Measurements from ENCODE around the gene UBE2E2. TPM values are rescaled to one million over a fixed set of nuclear protein-coding genes. Genes with fewer than 3 reads are reported as not detected.

Gene UBE2E2
- total and polyA plus RNA-seq, 2 of the 13 experiments (the other 11 are each of a cell fraction or from before 2014, with no cell fraction given), result 0.77 to 1.5 TPM

GRCh38 chr3:23240171-23240785 lies 37.2 kb downstream of the UBE2E2 start:
- H3K27ac ChIP-seq (ENCODE audit: extremely low read length, insufficient read depth, low read length), result no peak overlapping the region
- TF ChIP-seq HNF4A (CRISPR knock-in tag; IDR thresholded peaks at IDR 0.05), result no peak
- no peak for TF ChIP-seq ZNF205 (CRISPR knock-in tag; IDR thresholded peaks at IDR 0.05)
- no peak for TF ChIP-seq ZFP62 (CRISPR knock-in tag; IDR thresholded peaks at IDR 0.05)
- no peak for TF ChIP-seq TCF12 (IDR thresholded peaks at IDR 0.05)
- TF ChIP-seq TCF12 (CRISPR knock-in tag; IDR thresholded peaks at IDR 0.05), result no peak
- TF ChIP-seq NFIC (IDR thresholded peaks at IDR 0.05; ENCODE audit: low read length), result no peak
- TF ChIP-seq CCAR2 (optimal IDR thresholded peaks at IDR 0.05; ENCODE audit: low read depth, low read length), result no peak
- TF ChIP-seq ZKSCAN8 (CRISPR knock-in tag; IDR thresholded peaks at IDR 0.05; ENCODE audit: borderline replicate concordance), result no peak
- no peak for TF ChIP-seq GATAD2A (CRISPR knock-in tag; IDR thresholded peaks at IDR 0.05)
- TF ChIP-seq ZNF3 (CRISPR knock-in tag; IDR thresholded peaks at IDR 0.05), result no peak
- no peak for TF ChIP-seq HOXA7 (CRISPR knock-in tag; IDR thresholded peaks at IDR 0.05)
- in situ Hi-C loops (cut with HindIII; ENCODE audit: extremely low pct_ligation_motif_present, low pct_unique_long_range_greater_than_20kb) (no loop called here), intact Hi-C loops (cut with micrococcal nuclease; ENCODE audit: unreplicated experiment) (no loop called here)
- no peak overlapping the region for H3K9ac ChIP-seq (ENCODE audit: insufficient read depth, low read depth, low read length)
- H2AFZ ChIP-seq (ENCODE audit: low read length), result no peak overlapping the region
- H3K4me2 ChIP-seq (ENCODE audit: low read depth, low read length), result no peak overlapping the region
- no peak for DNase-seq (ENCODE audit: low spot score)
- BruUV-seq (replicated peaks), result no TSS peak
- no peaks in the 10 kb centered on the region for H3K27me3 ChIP-seq (ENCODE audit: control insufficient read depth in 1 of 2, insufficient read depth in 2 of 2, low read length in 2 of 2)
- H3K36me3 ChIP-seq (replicated peaks in 1 of 2; ENCODE audit: control insufficient read depth in 1 of 2, insufficient read depth in 2 of 2, low read length in 2 of 2), result no peaks in the 10 kb centered on the region
- no peaks in the 10 kb centered on the region for H4K20me1 ChIP-seq (ENCODE audit: insufficient read depth, low read length)
- no peaks in the 10 kb centered on the region for H3K9me3 ChIP-seq (ENCODE audit: low read length)
- no peaks in the 10 kb centered on the region for H3K4me1 ChIP-seq (ENCODE audit: insufficient read depth, low read length)
- POLR2A ChIA-PET, result no interaction called here
- H3K4me3 ChIP-seq (replicated peaks in 1 of 3; ENCODE audit: insufficient read depth in 1 of 3, low read depth in 2 of 3, low read length in 3 of 3), result no peak overlapping the region
- H3K79me2 ChIP-seq (ENCODE audit: insufficient read depth, low read length), result no peaks in the 10 kb centered on the region
- no peak for ATAC-seq
- CTCF ChIA-PET (ENCODE audit: low intra/inter-chr PET ratio, low total read pairs), result no interaction called here
- FAIRE-seq, result no peak
- 14% methylated on average over 3 of the region's 3 CpGs for WGBS (ENCODE audit: low lambda C conversion rate)

- intact Hi-C loops (cut with micrococcal nuclease; ENCODE audit: unreplicated experiment) (no loop called here), in situ Hi-C loops (cut with HindIII; ENCODE audit: extremely low pct_ligation_motif_present, low pct_unique_long_range_greater_than_20kb) (no loop called here)
- H3K27ac ChIP-seq (ENCODE audit: extremely low read length, insufficient read depth, low read length), result no peak overlapping the region
- H3K36me3 ChIP-seq (replicated peaks in 1 of 2; ENCODE audit: control insufficient read depth in 1 of 2, insufficient read depth in 2 of 2, low read length in 2 of 2), result no peaks in the 10 kb centered on the region
- DNase-seq (ENCODE audit: low spot score), result no peak
- ChIA-PET POLR2A (no interaction called here), CTCF (ENCODE audit: low intra/inter-chr PET ratio, low total read pairs) (no interaction called here)
- no peak overlapping the region for H3K9ac ChIP-seq (ENCODE audit: insufficient read depth, low read depth, low read length)
- FAIRE-seq, result no peak
- no peaks in the 10 kb centered on the region for H3K27me3 ChIP-seq (ENCODE audit: control insufficient read depth in 1 of 2, insufficient read depth in 2 of 2, low read length in 2 of 2)
- H2AFZ ChIP-seq (ENCODE audit: low read length), result no peak overlapping the region
- TF ChIP-seq SSRP1 (CRISPR knock-in tag; IDR thresholded peaks at IDR 0.05) (no peak), ZNF331 (CRISPR knock-in tag; IDR thresholded peaks at IDR 0.05) (no peak), ZNF354B (CRISPR knock-in tag; IDR thresholded peaks at IDR 0.05) (no peak), MTERF4 (CRISPR knock-in tag; IDR thresholded peaks at IDR 0.05) (no peak), MZF1 (CRISPR knock-in tag; IDR thresholded peaks at IDR 0.05; ENCODE audit: borderline replicate concordance) (no peak), ESRRA (CRISPR knock-in tag; IDR thresholded peaks at IDR 0.05; ENCODE audit: low read depth) (no peak)
- TF ChIP-seq, protein P1, sequence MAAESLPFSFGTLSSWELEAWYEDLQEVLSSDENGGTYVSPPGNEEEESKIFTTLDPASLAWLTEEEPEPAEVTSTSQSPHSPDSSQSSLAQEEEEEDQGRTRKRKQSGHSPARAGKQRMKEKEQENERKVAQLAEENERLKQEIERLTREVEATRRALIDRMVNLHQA (CRISPR knock-in tag; IDR thresholded peaks at IDR 0.05), result no peak
- no peaks in the 10 kb centered on the region for H3K79me2 ChIP-seq (ENCODE audit: insufficient read depth, low read length)
- 43% methylated on average over 5 of the region's 5 CpGs for WGBS (ENCODE audit: low lambda C conversion rate)
- no peaks in the 10 kb centered on the region for H3K9me3 ChIP-seq (ENCODE audit: low read length)
- no peak overlapping the region for H3K4me3 ChIP-seq (replicated peaks in 1 of 3; ENCODE audit: insufficient read depth in 1 of 3, low read depth in 2 of 3, low read length in 3 of 3)
- no peak overlapping the region for H3K4me2 ChIP-seq (ENCODE audit: low read depth, low read length)
- no peaks in the 10 kb centered on the region for H3K4me1 ChIP-seq (ENCODE audit: insufficient read depth, low read length)
- no TSS peak for BruUV-seq (replicated peaks)
- H4K20me1 ChIP-seq (ENCODE audit: insufficient read depth, low read length), result no peaks in the 10 kb centered on the region
- no peak for ATAC-seq
Observed at GRCh38 chr3:23241256-23241655, 38.1 kb downstream of the UBE2E2 start.

Data from HepG2 (cell line).